ENCODE data around the gene ANO1.

DNA sequence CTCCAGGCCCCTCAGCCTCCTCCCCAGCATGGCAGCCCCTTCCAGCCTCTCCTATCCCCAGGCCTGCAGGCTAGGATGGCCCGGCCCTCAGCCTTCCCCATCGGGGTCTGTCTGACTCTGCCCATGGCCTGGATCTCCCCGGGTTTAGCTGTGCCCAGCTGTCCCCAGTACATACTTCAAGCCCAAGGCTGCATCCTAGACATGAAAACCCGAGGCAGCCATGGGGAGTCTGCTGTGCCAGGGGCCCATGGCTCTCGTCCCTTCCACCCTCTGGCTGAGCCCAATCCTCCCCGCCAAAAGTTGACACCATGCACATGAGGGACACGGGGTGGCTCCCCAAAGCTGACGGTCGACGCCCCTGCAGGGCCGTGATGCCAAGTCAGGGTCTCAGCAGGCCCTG lies 102.8 kb downstream of the ANO1 start:
- TF ChIP-seq, protein P1, sequence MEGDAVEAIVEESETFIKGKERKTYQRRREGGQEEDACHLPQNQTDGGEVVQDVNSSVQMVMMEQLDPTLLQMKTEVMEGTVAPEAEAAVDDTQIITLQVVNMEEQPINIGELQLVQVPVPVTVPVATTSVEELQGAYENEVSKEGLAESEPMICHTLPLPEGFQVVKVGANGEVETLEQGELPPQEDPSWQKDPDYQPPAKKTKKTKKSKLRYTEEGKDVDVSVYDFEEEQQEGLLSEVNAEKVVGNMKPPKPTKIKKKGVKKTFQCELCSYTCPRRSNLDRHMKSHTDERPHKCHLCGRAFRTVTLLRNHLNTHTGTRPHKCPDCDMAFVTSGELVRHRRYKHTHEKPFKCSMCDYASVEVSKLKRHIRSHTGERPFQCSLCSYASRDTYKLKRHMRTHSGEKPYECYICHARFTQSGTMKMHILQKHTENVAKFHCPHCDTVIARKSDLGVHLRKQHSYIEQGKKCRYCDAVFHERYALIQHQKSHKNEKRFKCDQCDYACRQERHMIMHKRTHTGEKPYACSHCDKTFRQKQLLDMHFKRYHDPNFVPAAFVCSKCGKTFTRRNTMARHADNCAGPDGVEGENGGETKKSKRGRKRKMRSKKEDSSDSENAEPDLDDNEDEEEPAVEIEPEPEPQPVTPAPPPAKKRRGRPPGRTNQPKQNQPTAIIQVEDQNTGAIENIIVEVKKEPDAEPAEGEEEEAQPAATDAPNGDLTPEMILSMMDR (IDR thresholded peaks at IDR 0.05): no peak
- TF ChIP-seq, protein P2, sequence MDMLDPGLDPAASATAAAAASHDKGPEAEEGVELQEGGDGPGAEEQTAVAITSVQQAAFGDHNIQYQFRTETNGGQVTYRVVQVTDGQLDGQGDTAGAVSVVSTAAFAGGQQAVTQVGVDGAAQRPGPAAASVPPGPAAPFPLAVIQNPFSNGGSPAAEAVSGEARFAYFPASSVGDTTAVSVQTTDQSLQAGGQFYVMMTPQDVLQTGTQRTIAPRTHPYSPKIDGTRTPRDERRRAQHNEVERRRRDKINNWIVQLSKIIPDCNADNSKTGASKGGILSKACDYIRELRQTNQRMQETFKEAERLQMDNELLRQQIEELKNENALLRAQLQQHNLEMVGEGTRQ (IDR thresholded peaks at IDR 0.05; ENCODE audit: borderline replicate concordance, low read depth, low read length): no peak
- TF ChIP-seq EP300 (IDR thresholded peaks at IDR 0.05; ENCODE audit: borderline replicate concordance in 1 of 2, low read depth in 1 of 2, low read length in 1 of 2) (no peak), NRF1 (IDR thresholded peaks at IDR 0.05; ENCODE audit: low read depth, low read length) (no peak), RFX5 (IDR thresholded peaks at IDR 0.05; ENCODE audit: low read length) (no peak), EZH2phosphoT487 (IDR thresholded peaks at IDR 0.05; ENCODE audit: borderline replicate concordance, low read depth) (no peak), SMC3 (IDR thresholded peaks at IDR 0.05; ENCODE audit: low read depth, low read length) (no peak)
- TF ChIP-seq, protein P3, sequence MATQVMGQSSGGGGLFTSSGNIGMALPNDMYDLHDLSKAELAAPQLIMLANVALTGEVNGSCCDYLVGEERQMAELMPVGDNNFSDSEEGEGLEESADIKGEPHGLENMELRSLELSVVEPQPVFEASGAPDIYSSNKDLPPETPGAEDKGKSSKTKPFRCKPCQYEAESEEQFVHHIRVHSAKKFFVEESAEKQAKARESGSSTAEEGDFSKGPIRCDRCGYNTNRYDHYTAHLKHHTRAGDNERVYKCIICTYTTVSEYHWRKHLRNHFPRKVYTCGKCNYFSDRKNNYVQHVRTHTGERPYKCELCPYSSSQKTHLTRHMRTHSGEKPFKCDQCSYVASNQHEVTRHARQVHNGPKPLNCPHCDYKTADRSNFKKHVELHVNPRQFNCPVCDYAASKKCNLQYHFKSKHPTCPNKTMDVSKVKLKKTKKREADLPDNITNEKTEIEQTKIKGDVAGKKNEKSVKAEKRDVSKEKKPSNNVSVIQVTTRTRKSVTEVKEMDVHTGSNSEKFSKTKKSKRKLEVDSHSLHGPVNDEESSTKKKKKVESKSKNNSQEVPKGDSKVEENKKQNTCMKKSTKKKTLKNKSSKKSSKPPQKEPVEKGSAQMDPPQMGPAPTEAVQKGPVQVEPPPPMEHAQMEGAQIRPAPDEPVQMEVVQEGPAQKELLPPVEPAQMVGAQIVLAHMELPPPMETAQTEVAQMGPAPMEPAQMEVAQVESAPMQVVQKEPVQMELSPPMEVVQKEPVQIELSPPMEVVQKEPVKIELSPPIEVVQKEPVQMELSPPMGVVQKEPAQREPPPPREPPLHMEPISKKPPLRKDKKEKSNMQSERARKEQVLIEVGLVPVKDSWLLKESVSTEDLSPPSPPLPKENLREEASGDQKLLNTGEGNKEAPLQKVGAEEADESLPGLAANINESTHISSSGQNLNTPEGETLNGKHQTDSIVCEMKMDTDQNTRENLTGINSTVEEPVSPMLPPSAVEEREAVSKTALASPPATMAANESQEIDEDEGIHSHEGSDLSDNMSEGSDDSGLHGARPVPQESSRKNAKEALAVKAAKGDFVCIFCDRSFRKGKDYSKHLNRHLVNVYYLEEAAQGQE (IDR thresholded peaks at IDR 0.05; ENCODE audit: low read depth, low read length): no peak
- TF ChIP-seq, protein P4, sequence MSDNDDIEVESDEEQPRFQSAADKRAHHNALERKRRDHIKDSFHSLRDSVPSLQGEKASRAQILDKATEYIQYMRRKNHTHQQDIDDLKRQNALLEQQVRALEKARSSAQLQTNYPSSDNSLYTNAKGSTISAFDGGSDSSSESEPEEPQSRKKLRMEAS (IDR thresholded peaks at IDR 0.05; ENCODE audit: low read depth): no peak
